Neuronal stem cell (in vitro differentiated cells): Measurements from ENCODE around the gene AHNAK.
A peak's percentile ranks its signal among the peaks of the same experiment; 100 is the strongest.
"Not testable (repeated sequence)": the region's sequence is repeated elsewhere in the genome, so short reads cannot be mapped to it uniquely, and the experiment has no call there.

Source experiments
- DNase-seq: peaks from one replicate; pipeline ENCODE4 v3.0.0-alpha.2; 2013; ENCODE audit warnings: low spot score
- H2AFZ ChIP-seq: one replicate; pipeline ENCODE4 v1.6.1; 2013; ENCODE audit warnings: mild to moderate bottlenecking, low read length, inconsistent platforms
- H2AK5ac ChIP-seq: 2 replicates; pipeline ENCODE4 v1.6.1; 2013; ENCODE audit warnings: low read depth, mild to moderate bottlenecking, inconsistent platforms, low read length, moderate library complexity, mixed read lengths
- H2BK120ac ChIP-seq: 2 replicates; pipeline ENCODE4 v1.6.1; 2013; ENCODE audit warnings: low read depth, mild to moderate bottlenecking, inconsistent platforms, low read length, moderate library complexity, mixed read lengths
- H2BK12ac ChIP-seq: one replicate; pipeline ENCODE4 v1.6.1; 2013; ENCODE audit warnings: low read length, inconsistent platforms
- H2BK15ac ChIP-seq: 2 replicates; pipeline ENCODE4 v1.6.1; 2013; ENCODE audit warnings: mild to moderate bottlenecking, low read length, inconsistent platforms, mixed read lengths
- H2BK5ac ChIP-seq: one replicate; pipeline ENCODE4 v1.6.1; 2013; ENCODE audit warnings: inconsistent platforms, mild to moderate bottlenecking, low read length, moderate library complexity
- H3K14ac ChIP-seq: one replicate; pipeline ENCODE4 v1.6.1; 2013; ENCODE audit warnings: low read length, inconsistent platforms
- H3K18ac ChIP-seq: 2 replicates; pipeline ENCODE4 v1.6.1; 2013; ENCODE audit warnings: low read length, inconsistent platforms
- H3K23ac ChIP-seq: 2 replicates; pipeline ENCODE4 v1.6.1; 2013; ENCODE audit warnings: low read depth, mild to moderate bottlenecking, mixed read lengths, low read length, inconsistent platforms; ENCODE audit not compliant: poor library complexity
- H3K27ac ChIP-seq: replicated peaks from 3 replicates; pipeline ENCODE4 v1.5.1; 2013; ENCODE audit warnings: low read length, inconsistent platforms
- H3K27me3 ChIP-seq, 3 experiments: 2 replicates each; pipeline ENCODE4 v1.6.1; 2013; ENCODE audit warnings: low read length in 3 of 3, mild to moderate bottlenecking in 2 of 3, inconsistent platforms in 1 of 3, low read depth in 1 of 3, mixed read lengths in 1 of 3, moderate library complexity in 1 of 3; ENCODE audit not compliant: control insufficient read depth in 3 of 3, insufficient read depth in 3 of 3
- H3K36me3 ChIP-seq, 2 donors: replicated peaks in 1 of 2; 2 replicates each; pipeline ENCODE4 v1.6.1; 2013; ENCODE audit warnings: low read length in 2 of 2; ENCODE audit not compliant: control insufficient read depth in 2 of 2, insufficient read depth in 2 of 2
- H3K4ac ChIP-seq: 2 replicates; pipeline ENCODE4 v1.6.1; 2013; ENCODE audit warnings: inconsistent platforms, mild to moderate bottlenecking, low read length, moderate library complexity
- H3K4me1 ChIP-seq, 2 donors: 1 replicate in 1 of 2; 2 replicates in 1 of 2; pipeline ENCODE4 v1.6.1; 2013; ENCODE audit warnings: low read length in 2 of 2, low read depth in 1 of 2; ENCODE audit not compliant: control insufficient read depth in 2 of 2, insufficient read depth in 1 of 2
- H3K4me2 ChIP-seq: one replicate; pipeline ENCODE4 v1.6.1; 2013; ENCODE audit warnings: mild to moderate bottlenecking, low read length, inconsistent platforms; ENCODE audit not compliant: insufficient read depth, poor library complexity, severe bottlenecking
- H3K4me3 ChIP-seq, 2 donors: 2 replicates each; pipeline ENCODE4 v1.5.1; 2013; ENCODE audit warnings: low read length in 2 of 2, mild to moderate bottlenecking in 2 of 2, inconsistent platforms in 1 of 2, moderate library complexity in 1 of 2
- H3K79me1 ChIP-seq: one replicate; pipeline ENCODE4 v1.6.1; 2013; ENCODE audit warnings: low read depth, mild to moderate bottlenecking, inconsistent platforms, low read length, moderate library complexity
- H3K9ac ChIP-seq: one replicate; pipeline ENCODE4 v1.6.1; 2013; ENCODE audit warnings: mild to moderate bottlenecking, low read depth, low read length, inconsistent platforms; ENCODE audit not compliant: poor library complexity
- H3K9me3 ChIP-seq, 2 donors: replicated peaks in 1 of 2; 2 replicates each; pipeline versions ENCODE3 to v1.6.1; 2013; ENCODE audit warnings: low read length in 2 of 2, mild to moderate bottlenecking in 2 of 2, inconsistent platforms in 1 of 2, low read depth in 1 of 2, mixed read lengths in 1 of 2, moderate library complexity in 1 of 2; ENCODE audit not compliant: control insufficient read depth in 2 of 2, insufficient read depth in 1 of 2
- H4K8ac ChIP-seq: one replicate; pipeline ENCODE4 v1.6.1; 2013; ENCODE audit warnings: low read depth, mild to moderate bottlenecking, inconsistent platforms, low read length, moderate library complexity
- H4K91ac ChIP-seq: one replicate; pipeline ENCODE4 v1.6.1; 2013; ENCODE audit warnings: low read length, low read depth, mild to moderate bottlenecking, inconsistent platforms; ENCODE audit not compliant: poor library complexity
- WGBS, 2 donors: extraction: QIAGEN DNeasy Blood & Tissue Kit; methylation state at CpG; one replicate each; pipeline ENCODE4 v1.1.7; 2013; ENCODE audit warnings: missing lambda C conversion rate in 2 of 2, mixed read lengths in 1 of 2; ENCODE audit not compliant: insufficient read length in 2 of 2, insufficient replicate concordance in 1 of 2; ENCODE audit errors: extremely low coverage in 2 of 2; 5-methylcytosine and 5-hydroxymethylcytosine counted together

AHNAK gene

GRCh38 chr11:62588966-62589637 is 42.5 kb upstream of the AHNAK start:
- peaks cover 24 to 62% of the 10 kb centered on the region in 2 donors for H3K36me3 ChIP-seq
- H3K27me3 ChIP-seq = no peaks in the 10 kb centered on the region
- H2BK12ac ChIP-seq = no peak overlapping the region
- no peak overlapping the region for H3K18ac ChIP-seq
- WGBS, 2 donors = no CpG with 5 or more reads among the region's 18 CpGs
- no peak for DNase-seq
- no peak overlapping the region for H3K23ac ChIP-seq
- no peak overlapping the region for H3K4ac ChIP-seq
- no peak overlapping the region for H4K91ac ChIP-seq
- no peak overlapping the region for H3K4me3 ChIP-seq
- no peak overlapping the region for H2AK5ac ChIP-seq
- H3K27ac ChIP-seq = no peak overlapping the region
- H3K9me3 ChIP-seq = no peaks in the 10 kb centered on the region
- no peak overlapping the region for H3K14ac ChIP-seq
- H2BK15ac ChIP-seq = no peak overlapping the region
- H3K79me1 ChIP-seq = peaks cover 4% of the 10 kb centered on the region
- H3K4me1 ChIP-seq = peaks cover 7 to 8% of the 10 kb centered on the region in 2 donors
- H4K8ac ChIP-seq = no peak overlapping the region
- no peak overlapping the region for H3K4me2 ChIP-seq
- H3K9ac ChIP-seq = no peak overlapping the region
- H2BK5ac ChIP-seq = no peak overlapping the region
- no peak overlapping the region for H2AFZ ChIP-seq
- no peak overlapping the region for H2BK120ac ChIP-seq

- not testable (repeated sequence) for H3K23ac ChIP-seq, H3K4me2 ChIP-seq, H3K4ac ChIP-seq, H3K9me3 ChIP-seq, H3K14ac ChIP-seq, H3K4me3 ChIP-seq, H2BK5ac ChIP-seq, H3K27ac ChIP-seq, H2AK5ac ChIP-seq, H4K8ac ChIP-seq, H3K4me1 ChIP-seq, H2BK120ac ChIP-seq, H2BK15ac ChIP-seq, H2AFZ ChIP-seq, H4K91ac ChIP-seq, H3K79me1 ChIP-seq, H3K27me3 ChIP-seq, H2BK12ac ChIP-seq, H3K18ac ChIP-seq, DNase-seq
- no CpG with 5 or more reads among the region's 7 CpGs for WGBS, 2 donors
- Histone ChIP-seq H3K9ac (peak overlapping the region; percentile 63), H3K36me3 (peaks cover 26 to 74% of the 10 kb centered on the region in 2 donors)
Observed at GRCh38 chr11:62585356-62585755, 38.8 kb upstream of the AHNAK start.

GRCh38 chr11:62581735-62582134 is 35.1 kb upstream of the AHNAK start:
- not testable (repeated sequence) for H4K91ac ChIP-seq

GRCh38 chr11:62580959-62581715 is 34.5 kb upstream of the AHNAK start:
- Histone ChIP-seq H2AFZ (no peak overlapping the region), H2BK120ac (no peak overlapping the region), H3K9ac (no peak overlapping the region), H3K27me3 (no peaks in the 10 kb centered on the region), H3K4ac (no peak overlapping the region), H3K18ac (no peak overlapping the region), H3K36me3 (peaks cover 31 to 85% of the 10 kb centered on the region in 2 donors), H3K9me3 (peaks cover 0 to 2% of the 10 kb centered on the region in 2 donors), H3K79me1 (peaks cover 4% of the 10 kb centered on the region), H3K4me2 (no peak overlapping the region), H2BK15ac (no peak overlapping the region), H2AK5ac (no peak overlapping the region), H3K4me1 (no peaks in the 10 kb centered on the region), H4K8ac (no peak overlapping the region), H2BK5ac (no peak overlapping the region), H3K27ac (no peak overlapping the region), H3K14ac (no peak overlapping the region), H3K4me3 (no peak overlapping the region), H4K91ac (no peak overlapping the region), H2BK12ac (no peak overlapping the region), H3K23ac (no peak overlapping the region)
- WGBS, 2 donors = no CpG with 5 or more reads among the region's 18 CpGs
- no peak for DNase-seq

More at GRCh38 chr11:62581735-62582134, 35.1 kb upstream of the AHNAK start:
- not testable (repeated sequence) for H3K79me1 ChIP-seq, H3K4me1 ChIP-seq, H3K9me3 ChIP-seq, H3K4me2 ChIP-seq, H2BK12ac ChIP-seq, H3K27me3 ChIP-seq, H3K18ac ChIP-seq, H3K9ac ChIP-seq, H2BK5ac ChIP-seq, H2BK15ac ChIP-seq, DNase-seq, H3K23ac ChIP-seq, H3K4me3 ChIP-seq, H2BK120ac ChIP-seq, H3K4ac ChIP-seq, H2AK5ac ChIP-seq, H4K8ac ChIP-seq, H2AFZ ChIP-seq, H3K27ac ChIP-seq, H3K14ac ChIP-seq
- WGBS, 2 donors = no CpG with 5 or more reads among the region's 4 CpGs
- H3K36me3 ChIP-seq = peaks cover 27 to 84% of the 10 kb centered on the region in 2 donors
